ENCODE results near the gene IL15RA.

Gene IL15RA

GRCh38 chr10:5977471-5978229 is at the start of gene IL15RA:
IL15RA (minus strand) TSS chr10:5977543; CDS start chr10:5977492, 51 bp downstream.
- TF ChIP-seq ZNF274 (IDR thresholded peaks at IDR 0.05; ENCODE audit: low read depth, low read length), result no peak
- H3K4me3 ChIP-seq (ENCODE audit: low read length), result peak within 1 kb of the TSS; percentile 80

- no peak for TF ChIP-seq ZNF274 (IDR thresholded peaks at IDR 0.05; ENCODE audit: low read depth, low read length)
- no peak overlapping the region for H3K4me3 ChIP-seq (ENCODE audit: low read length)
Measured at GRCh38 chr10:6025683-6026255, 48.4 kb upstream of the IL15RA start.

GRCh38 chr10:6024334-6024682 is 47.0 kb upstream of the IL15RA start:
- H3K4me3 ChIP-seq (ENCODE audit: low read length), result no peak overlapping the region
- no peak for TF ChIP-seq ZNF274 (IDR thresholded peaks at IDR 0.05; ENCODE audit: low read depth, low read length)

- no peak for TF ChIP-seq ZNF274 (IDR thresholded peaks at IDR 0.05; ENCODE audit: low read depth, low read length)
- no peak overlapping the region for H3K4me3 ChIP-seq (ENCODE audit: low read length)
Measured at GRCh38 chr10:6023661-6024333, 46.5 kb upstream of the IL15RA start.

GRCh38 chr10:6022660-6023059 is 45.3 kb upstream of the IL15RA start:
- no peak overlapping the region for H3K4me3 ChIP-seq (ENCODE audit: low read length)
- no peak for TF ChIP-seq ZNF274 (IDR thresholded peaks at IDR 0.05; ENCODE audit: low read depth, low read length)

- TF ChIP-seq ZNF274 (IDR thresholded peaks at IDR 0.05; ENCODE audit: low read depth, low read length), result no peak
- no peak overlapping the region for H3K4me3 ChIP-seq (ENCODE audit: low read length)
Measured at GRCh38 chr10:6020826-6021225, 43.5 kb upstream of the IL15RA start.

- no peak overlapping the region for H3K4me3 ChIP-seq (ENCODE audit: low read length)
- no peak for TF ChIP-seq ZNF274 (IDR thresholded peaks at IDR 0.05; ENCODE audit: low read depth, low read length)
Measured at GRCh38 chr10:6019796-6020195, 42.5 kb upstream of the IL15RA start.

GRCh38 chr10:6019010-6019782 is 41.9 kb upstream of the IL15RA start:
- no peak for TF ChIP-seq ZNF274 (IDR thresholded peaks at IDR 0.05; ENCODE audit: low read depth, low read length)
- H3K4me3 ChIP-seq (ENCODE audit: low read length), result no peak overlapping the region

- no peak overlapping the region for H3K4me3 ChIP-seq (ENCODE audit: low read length)
- TF ChIP-seq ZNF274 (IDR thresholded peaks at IDR 0.05; ENCODE audit: low read depth, low read length), result no peak
Measured at GRCh38 chr10:6018422-6018821, 41.1 kb upstream of the IL15RA start.

GRCh38 chr10:6017781-6018354 is 40.5 kb upstream of the IL15RA start:
- H3K4me3 ChIP-seq (ENCODE audit: low read length), result no peak overlapping the region
- no peak for TF ChIP-seq ZNF274 (IDR thresholded peaks at IDR 0.05; ENCODE audit: low read depth, low read length)

GRCh38 chr10:6014241-6014761 is 37.0 kb upstream of the IL15RA start:
- no peak for TF ChIP-seq ZNF274 (IDR thresholded peaks at IDR 0.05; ENCODE audit: low read depth, low read length)
- H3K4me3 ChIP-seq (ENCODE audit: low read length), result no peak overlapping the region

GRCh38 chr10:6013413-6014192 is 36.3 kb upstream of the IL15RA start:
- H3K4me3 ChIP-seq (ENCODE audit: low read length), result no peak overlapping the region

More at GRCh38 chr10:6013413-6014192, 36.3 kb upstream of the IL15RA start:
- no peak for TF ChIP-seq ZNF274 (IDR thresholded peaks at IDR 0.05; ENCODE audit: low read depth, low read length)

All from GM08714 (cell line).